ENCODE measurements around the gene NTNG1.

The NTNG1 gene

GRCh38 chr1:107096690-107097089, 44.1 kb upstream of the NTNG1 start:
- no peaks in the 10 kb centered on the region for H3K9me3 ChIP-seq (ENCODE audit: control insufficient read depth, low read length)
- 80% methylated on average over 1 of the region's 2 CpGs for WGBS
- no peak overlapping the region for H3K4ac ChIP-seq (ENCODE audit: low read depth in 1 of 2, low read length in 2 of 2)
- H3K18ac ChIP-seq (ENCODE audit: low read depth in 1 of 2, low read length in 2 of 2) = no peak overlapping the region
- H2BK120ac ChIP-seq (ENCODE audit: low read depth, low read length) = no peak overlapping the region
- no peak overlapping the region for H2BK5ac ChIP-seq (ENCODE audit: low read depth, low read length, poor library complexity, severe bottlenecking)
- H2AK5ac ChIP-seq (ENCODE audit: low read length, severe bottlenecking) = no peak overlapping the region
- no peak overlapping the region for H3K4me2 ChIP-seq (ENCODE audit: low read length, poor library complexity, severe bottlenecking)
- no peak overlapping the region for H3K23ac ChIP-seq (ENCODE audit: low read length in 2 of 2)
- no peak overlapping the region for H3K14ac ChIP-seq (ENCODE audit: low read length in 2 of 2)
- DNase-seq = no peak
- no peaks in the 10 kb centered on the region for H3K27me3 ChIP-seq (ENCODE audit: control insufficient read depth in 1 of 2, insufficient read depth in 1 of 2, low read length in 2 of 2)
- H2BK12ac ChIP-seq (ENCODE audit: low read length in 2 of 2) = no peak overlapping the region
- H3K4me1 ChIP-seq (ENCODE audit: control insufficient read depth, insufficient read depth, low read depth, low read length) = no peaks in the 10 kb centered on the region
- H3K4me3 ChIP-seq (ENCODE audit: insufficient read depth in 1 of 2, low read depth in 1 of 2, low read length in 2 of 2) = no peak overlapping the region
- no peak overlapping the region for H2BK15ac ChIP-seq (ENCODE audit: low read depth, poor library complexity, severe bottlenecking)
- no peak overlapping the region for H4K91ac ChIP-seq (ENCODE audit: low read length)
- no peak overlapping the region for H2AFZ ChIP-seq (ENCODE audit: low read depth, low read length)
- H3K36me3 ChIP-seq (ENCODE audit: control insufficient read depth in 1 of 2, insufficient read depth in 2 of 2, low read depth in 1 of 2, low read length in 2 of 2) = no peaks in the 10 kb centered on the region
- no peak overlapping the region for H3K27ac ChIP-seq (ENCODE audit: low read length, poor library complexity, severe bottlenecking)
- no peak overlapping the region for H4K8ac ChIP-seq (ENCODE audit: low read length)
- no peaks in the 10 kb centered on the region for H3K79me1 ChIP-seq (replicated peaks; ENCODE audit: low read length, poor library complexity, severe bottlenecking)
- H3K9ac ChIP-seq (ENCODE audit: low read length) = no peak overlapping the region

GRCh38 chr1:107098961-107099360, 41.9 kb upstream of the NTNG1 start:
- WGBS = 67% methylated on average over 2 of the region's 3 CpGs

GRCh38 chr1:107100331-107100984, 40.4 kb upstream of the NTNG1 start:
- H3K4me1 ChIP-seq (ENCODE audit: control insufficient read depth, insufficient read depth, low read depth, low read length) = no peaks in the 10 kb centered on the region
- no peak overlapping the region for H3K18ac ChIP-seq (ENCODE audit: low read depth in 1 of 2, low read length in 2 of 2)
- DNase-seq = no peak
- H3K27me3 ChIP-seq (ENCODE audit: control insufficient read depth in 1 of 2, insufficient read depth in 1 of 2, low read length in 2 of 2) = no peaks in the 10 kb centered on the region
- no peak overlapping the region for H2BK15ac ChIP-seq (ENCODE audit: low read depth, poor library complexity, severe bottlenecking)
- H2BK5ac ChIP-seq (ENCODE audit: low read depth, low read length, poor library complexity, severe bottlenecking) = no peak overlapping the region
- H3K4ac ChIP-seq (ENCODE audit: low read depth in 1 of 2, low read length in 2 of 2) = no peak overlapping the region
- H3K9ac ChIP-seq (ENCODE audit: low read length) = no peak overlapping the region
- no peak overlapping the region for H3K4me2 ChIP-seq (ENCODE audit: low read length, poor library complexity, severe bottlenecking)
- no peak overlapping the region for H3K23ac ChIP-seq (ENCODE audit: low read length in 2 of 2)
- no peak overlapping the region for H3K27ac ChIP-seq (ENCODE audit: low read length, poor library complexity, severe bottlenecking)
- no peaks in the 10 kb centered on the region for H3K79me1 ChIP-seq (replicated peaks; ENCODE audit: low read length, poor library complexity, severe bottlenecking)
- H2AFZ ChIP-seq (ENCODE audit: low read depth, low read length) = no peak overlapping the region
- no peak overlapping the region for H2AK5ac ChIP-seq (ENCODE audit: low read length, severe bottlenecking)
- H3K36me3 ChIP-seq (ENCODE audit: control insufficient read depth in 1 of 2, insufficient read depth in 2 of 2, low read depth in 1 of 2, low read length in 2 of 2) = no peaks in the 10 kb centered on the region
- WGBS = 69% methylated on average over 3 of the region's 3 CpGs
- H2BK12ac ChIP-seq (ENCODE audit: low read length in 2 of 2) = no peak overlapping the region
- H2BK120ac ChIP-seq (ENCODE audit: low read depth, low read length) = no peak overlapping the region
- no peaks in the 10 kb centered on the region for H3K9me3 ChIP-seq (ENCODE audit: control insufficient read depth, low read length)
- H3K14ac ChIP-seq (ENCODE audit: low read length in 2 of 2) = no peak overlapping the region
- H3K4me3 ChIP-seq (ENCODE audit: insufficient read depth in 1 of 2, low read depth in 1 of 2, low read length in 2 of 2) = no peak overlapping the region
- H4K8ac ChIP-seq (ENCODE audit: low read length) = no peak overlapping the region
- H4K91ac ChIP-seq (ENCODE audit: low read length) = no peak overlapping the region

More at GRCh38 chr1:107098961-107099360, 41.9 kb upstream of the NTNG1 start:
- Histone ChIP-seq H3K27ac (ENCODE audit: low read length, poor library complexity, severe bottlenecking) (no peak overlapping the region), H3K79me1 (replicated peaks; ENCODE audit: low read length, poor library complexity, severe bottlenecking) (no peaks in the 10 kb centered on the region), H3K9ac (ENCODE audit: low read length) (no peak overlapping the region), H3K9me3 (ENCODE audit: control insufficient read depth, low read length) (no peaks in the 10 kb centered on the region), H3K14ac (ENCODE audit: low read length in 2 of 2) (no peak overlapping the region), H2AK5ac (ENCODE audit: low read length, severe bottlenecking) (no peak overlapping the region), H3K36me3 (ENCODE audit: control insufficient read depth in 1 of 2, insufficient read depth in 2 of 2, low read depth in 1 of 2, low read length in 2 of 2) (no peaks in the 10 kb centered on the region), H3K4me2 (ENCODE audit: low read length, poor library complexity, severe bottlenecking) (no peak overlapping the region), H3K27me3 (ENCODE audit: control insufficient read depth in 1 of 2, insufficient read depth in 1 of 2, low read length in 2 of 2) (no peaks in the 10 kb centered on the region), H2BK15ac (ENCODE audit: low read depth, poor library complexity, severe bottlenecking) (no peak overlapping the region), H3K4me3 (ENCODE audit: insufficient read depth in 1 of 2, low read depth in 1 of 2, low read length in 2 of 2) (no peak overlapping the region), H3K4me1 (ENCODE audit: control insufficient read depth, insufficient read depth, low read depth, low read length) (no peaks in the 10 kb centered on the region), H2BK120ac (ENCODE audit: low read depth, low read length) (no peak overlapping the region), H2BK12ac (ENCODE audit: low read length in 2 of 2) (no peak overlapping the region), H2BK5ac (ENCODE audit: low read depth, low read length, poor library complexity, severe bottlenecking) (no peak overlapping the region), H4K91ac (ENCODE audit: low read length) (no peak overlapping the region), H3K23ac (ENCODE audit: low read length in 2 of 2) (no peak overlapping the region), H2AFZ (ENCODE audit: low read depth, low read length) (no peak overlapping the region), H4K8ac (ENCODE audit: low read length) (no peak overlapping the region), H3K4ac (ENCODE audit: low read depth in 1 of 2, low read length in 2 of 2) (no peak overlapping the region), H3K18ac (ENCODE audit: low read depth in 1 of 2, low read length in 2 of 2) (no peak overlapping the region)
- DNase-seq = no peak

- H3K9ac ChIP-seq (ENCODE audit: low read length) = no peak overlapping the region
Observed at GRCh38 chr1:107105914-107106313, 34.9 kb upstream of the NTNG1 start.

More at GRCh38 chr1:107105914-107106313, 34.9 kb upstream of the NTNG1 start:
- Histone ChIP-seq H3K27me3 (ENCODE audit: control insufficient read depth in 1 of 2, insufficient read depth in 1 of 2, low read length in 2 of 2) (no peaks in the 10 kb centered on the region), H4K91ac (ENCODE audit: low read length) (no peak overlapping the region), H2BK120ac (ENCODE audit: low read depth, low read length) (no peak overlapping the region), H3K23ac (ENCODE audit: low read length in 2 of 2) (no peak overlapping the region), H3K4me2 (ENCODE audit: low read length, poor library complexity, severe bottlenecking) (no peak overlapping the region), H2BK5ac (ENCODE audit: low read depth, low read length, poor library complexity, severe bottlenecking) (no peak overlapping the region), H3K4me1 (ENCODE audit: control insufficient read depth, insufficient read depth, low read depth, low read length) (no peaks in the 10 kb centered on the region), H3K4ac (ENCODE audit: low read depth in 1 of 2, low read length in 2 of 2) (no peak overlapping the region), H3K9me3 (ENCODE audit: control insufficient read depth, low read length) (no peaks in the 10 kb centered on the region), H3K18ac (ENCODE audit: low read depth in 1 of 2, low read length in 2 of 2) (no peak overlapping the region), H3K14ac (ENCODE audit: low read length in 2 of 2) (no peak overlapping the region), H2AK5ac (ENCODE audit: low read length, severe bottlenecking) (no peak overlapping the region), H2BK12ac (ENCODE audit: low read length in 2 of 2) (no peak overlapping the region), H4K8ac (ENCODE audit: low read length) (no peak overlapping the region), H3K4me3 (ENCODE audit: insufficient read depth in 1 of 2, low read depth in 1 of 2, low read length in 2 of 2) (no peak overlapping the region), H2BK15ac (ENCODE audit: low read depth, poor library complexity, severe bottlenecking) (no peak overlapping the region), H3K27ac (ENCODE audit: low read length, poor library complexity, severe bottlenecking) (no peak overlapping the region), H3K36me3 (ENCODE audit: control insufficient read depth in 1 of 2, insufficient read depth in 2 of 2, low read depth in 1 of 2, low read length in 2 of 2) (no peaks in the 10 kb centered on the region), H3K79me1 (replicated peaks; ENCODE audit: low read length, poor library complexity, severe bottlenecking) (no peaks in the 10 kb centered on the region), H2AFZ (ENCODE audit: low read depth, low read length) (no peak overlapping the region)
- WGBS = 64% methylated on average over 3 of the region's 3 CpGs
- DNase-seq = no peak
